Osteocyte (in vitro differentiated cells): ENCODE data around the gene FIBP. TPM values are rescaled to one million over a fixed set of nuclear protein-coding genes. Genes with fewer than 3 reads are reported as not detected.

Experiments used
- DNase-seq: peaks from one replicate; pipeline ENCODE4 v3.0.0; 2021; ENCODE audit warnings: mixed read lengths; ENCODE audit not compliant: unreplicated experiment; ENCODE audit errors: extremely low spot score
- H3K27ac Mint-ChIP-seq: one replicate; pipeline ENCODE4 v1.8.0; 2021; ENCODE audit warnings: mild to moderate bottlenecking, mixed read lengths; ENCODE audit not compliant: unreplicated experiment
- H3K27me3 Mint-ChIP-seq: one replicate; pipeline ENCODE4 v1.8.0; 2021; ENCODE audit warnings: mixed read lengths; ENCODE audit not compliant: unreplicated experiment
- H3K36me3 Mint-ChIP-seq: one replicate; pipeline ENCODE4 v1.8.0; 2021; ENCODE audit warnings: mixed read lengths; ENCODE audit not compliant: unreplicated experiment
- H3K4me1 Mint-ChIP-seq: one replicate; pipeline ENCODE4 v1.8.0; 2021; ENCODE audit warnings: mixed read lengths; ENCODE audit not compliant: unreplicated experiment
- H3K4me3 Mint-ChIP-seq: one replicate; pipeline ENCODE4 v1.8.0; 2021; ENCODE audit warnings: mild to moderate bottlenecking, moderate library complexity, mixed read lengths; ENCODE audit not compliant: unreplicated experiment
- H3K9me3 Mint-ChIP-seq: one replicate; pipeline ENCODE4 v1.8.0; 2021; ENCODE audit warnings: mixed read lengths; ENCODE audit not compliant: unreplicated experiment
- CTCF ChIP-seq: fragments of 200-600 bp; sonication (generic); IDR thresholded peaks from 2 replicates; pipeline ENCODE4 v1.5.0; 2021; ENCODE audit warnings: antibody characterized with exemption, mild to moderate bottlenecking, moderate library complexity
- total RNA-seq: library from RNA; stranded (reverse); gene quantifications from 2 replicates; pipeline ENCODE4 v1.2.1, GENCODE V29; 2021

Gene FIBP
- total RNA-seq, 1 donor from 2014 or later: 92.4 TPM

GRCh38 chr11:65866509-65867283, 21.6 kb downstream of the FIBP start:
- no peak for TF ChIP-seq CTCF
- peaks cover 42% of the 10 kb centered on the region for H3K4me1 Mint-ChIP-seq
- H3K36me3 Mint-ChIP-seq: peaks cover 17% of the 10 kb centered on the region
- H3K27ac Mint-ChIP-seq: no peak overlapping the region
- H3K27me3 Mint-ChIP-seq: no peaks in the 10 kb centered on the region
- H3K4me3 Mint-ChIP-seq: no peak overlapping the region
- DNase-seq: no peak
- no peaks in the 10 kb centered on the region for H3K9me3 Mint-ChIP-seq

GRCh38 chr11:65865550-65866172, 22.6 kb downstream of the FIBP start:
- DNase-seq: no peak
- no peak overlapping the region for H3K27ac Mint-ChIP-seq

GRCh38 chr11:65864706-65865471, 23.4 kb downstream of the FIBP start:
- H3K4me1 Mint-ChIP-seq: peaks cover 36% of the 10 kb centered on the region
- no peaks in the 10 kb centered on the region for H3K9me3 Mint-ChIP-seq
- no peak for TF ChIP-seq CTCF
- no peak overlapping the region for H3K4me3 Mint-ChIP-seq
- no peak overlapping the region for H3K27ac Mint-ChIP-seq
- H3K27me3 Mint-ChIP-seq: no peaks in the 10 kb centered on the region
- no peak for DNase-seq
- H3K36me3 Mint-ChIP-seq: peaks cover 17% of the 10 kb centered on the region

More at GRCh38 chr11:65865550-65866172, 22.6 kb downstream of the FIBP start:
- Mint-ChIP-seq H3K9me3 (no peaks in the 10 kb centered on the region), H3K36me3 (peaks cover 17% of the 10 kb centered on the region), H3K4me3 (no peak overlapping the region), H3K27me3 (no peaks in the 10 kb centered on the region), H3K4me1 (peaks cover 39% of the 10 kb centered on the region)
- no peak for TF ChIP-seq CTCF

- Mint-ChIP-seq H3K36me3 (peaks cover 17% of the 10 kb centered on the region), H3K4me3 (no peak overlapping the region), H3K27me3 (no peaks in the 10 kb centered on the region), H3K4me1 (peaks cover 33% of the 10 kb centered on the region), H3K27ac (peak overlapping the region; percentile 10), H3K9me3 (no peaks in the 10 kb centered on the region)
- DNase-seq: no peak
- TF ChIP-seq CTCF: no peak
Measured at GRCh38 chr11:65863889-65864705, 24.2 kb downstream of the FIBP start.
